MM.1S (cell line): Measurements from ENCODE around the gene APLN.

Experiments used
- DNase-seq: peaks from one replicate; pipeline ENCODE4 v3.0.0-alpha.2; 2015
- H2AFZ ChIP-seq: fragments of 300-600 bp; sonication (generic); 2 replicates; pipeline ENCODE4 v1.6.0; 2016; ENCODE audit warnings: antibody characterized with exemption, low read length
- H3F3A ChIP-seq: fragments of 300-600 bp; sonication (generic); 2 replicates; pipeline ENCODE4 v1.6.1; 2016; ENCODE audit warnings: mild to moderate bottlenecking, antibody characterized with exemption, low read length, moderate library complexity, mixed read lengths; ENCODE audit not compliant: insufficient read depth
- H3K27ac ChIP-seq: fragments of 300-600 bp; sonication (generic); 2 replicates; pipeline ENCODE4 v1.5.1; 2016; ENCODE audit warnings: mild to moderate bottlenecking, low read length
- H3K27me3 ChIP-seq: fragments of 300-600 bp; sonication (generic); replicated peaks from 2 replicates; pipeline ENCODE4 v1.6.0; 2016; ENCODE audit warnings: low read length; ENCODE audit not compliant: insufficient read depth
- H3K36me3 ChIP-seq: fragments of 300-600 bp; sonication (generic); replicated peaks from 2 replicates; pipeline ENCODE4 v1.6.1; 2016; ENCODE audit warnings: mild to moderate bottlenecking, low read length, mixed read lengths; ENCODE audit not compliant: insufficient read depth
- H3K4me1 ChIP-seq: fragments of 300-600 bp; sonication (generic); 2 replicates; pipeline ENCODE4 v1.6.1; 2016; ENCODE audit warnings: low read length, mixed read lengths
- H3K4me2 ChIP-seq: fragments of 300-600 bp; sonication (generic); 2 replicates; pipeline ENCODE4 v1.6.0; 2016; ENCODE audit warnings: low read depth, low read length
- H3K4me3 ChIP-seq: fragments of 300-600 bp; sonication (generic); 2 replicates; pipeline ENCODE4 v1.5.1; 2016; ENCODE audit warnings: low read length, mixed read lengths
- H3K79me2 ChIP-seq: fragments of 300-600 bp; sonication (generic); 2 replicates; pipeline ENCODE4 v1.6.1; 2016; ENCODE audit warnings: mixed run types, low read length, mixed read lengths
- H3K9ac ChIP-seq: fragments of 300-600 bp; sonication (generic); 2 replicates; pipeline ENCODE4 v1.6.1; 2016; ENCODE audit warnings: low read length, mixed read lengths
- H3K9me2 ChIP-seq: fragments of 300-600 bp; sonication (generic); replicated peaks from 2 replicates; pipeline ENCODE4 v1.6.1; 2016; ENCODE audit warnings: mild to moderate bottlenecking, low read length, mixed read lengths; ENCODE audit not compliant: insufficient read depth
- H3K9me3 ChIP-seq: fragments of 300-600 bp; sonication (generic); replicated peaks from 2 replicates; pipeline ENCODE4 v1.6.1; 2016; ENCODE audit warnings: mild to moderate bottlenecking, low read length, mixed read lengths; ENCODE audit not compliant: insufficient read depth
- H4K20me1 ChIP-seq: fragments of 300-600 bp; sonication (generic); 2 replicates; pipeline ENCODE4 v1.6.1; 2016; ENCODE audit warnings: mild to moderate bottlenecking, low read length, moderate library complexity, mixed read lengths; ENCODE audit not compliant: insufficient read depth
- EZH2 ChIP-seq: fragments of 300-600 bp; sonication (generic); optimal IDR thresholded peaks from 2 replicates; pipeline ENCODE3; 2017; ENCODE audit warnings: low read depth, mild to moderate bottlenecking, antibody characterized with exemption, low read length, mixed read lengths
- EZH2phosphoT487 ChIP-seq: fragments of 300-600 bp; sonication (generic); IDR thresholded peaks from 2 replicates; pipeline ENCODE4 v1.6.1; 2018; ENCODE audit warnings: antibody characterized with exemption, low read length
- TF ChIP-seq, protein P1 (sequence below): fragments of 300-600 bp; sonication (generic); IDR thresholded peaks from 2 replicates; pipeline ENCODE4 v1.5.1; 2016; ENCODE audit warnings: antibody characterized with exemption, low read length, mixed read lengths

The APLN gene, protein sequence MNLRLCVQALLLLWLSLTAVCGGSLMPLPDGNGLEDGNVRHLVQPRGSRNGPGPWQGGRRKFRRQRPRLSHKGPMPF

DNA sequence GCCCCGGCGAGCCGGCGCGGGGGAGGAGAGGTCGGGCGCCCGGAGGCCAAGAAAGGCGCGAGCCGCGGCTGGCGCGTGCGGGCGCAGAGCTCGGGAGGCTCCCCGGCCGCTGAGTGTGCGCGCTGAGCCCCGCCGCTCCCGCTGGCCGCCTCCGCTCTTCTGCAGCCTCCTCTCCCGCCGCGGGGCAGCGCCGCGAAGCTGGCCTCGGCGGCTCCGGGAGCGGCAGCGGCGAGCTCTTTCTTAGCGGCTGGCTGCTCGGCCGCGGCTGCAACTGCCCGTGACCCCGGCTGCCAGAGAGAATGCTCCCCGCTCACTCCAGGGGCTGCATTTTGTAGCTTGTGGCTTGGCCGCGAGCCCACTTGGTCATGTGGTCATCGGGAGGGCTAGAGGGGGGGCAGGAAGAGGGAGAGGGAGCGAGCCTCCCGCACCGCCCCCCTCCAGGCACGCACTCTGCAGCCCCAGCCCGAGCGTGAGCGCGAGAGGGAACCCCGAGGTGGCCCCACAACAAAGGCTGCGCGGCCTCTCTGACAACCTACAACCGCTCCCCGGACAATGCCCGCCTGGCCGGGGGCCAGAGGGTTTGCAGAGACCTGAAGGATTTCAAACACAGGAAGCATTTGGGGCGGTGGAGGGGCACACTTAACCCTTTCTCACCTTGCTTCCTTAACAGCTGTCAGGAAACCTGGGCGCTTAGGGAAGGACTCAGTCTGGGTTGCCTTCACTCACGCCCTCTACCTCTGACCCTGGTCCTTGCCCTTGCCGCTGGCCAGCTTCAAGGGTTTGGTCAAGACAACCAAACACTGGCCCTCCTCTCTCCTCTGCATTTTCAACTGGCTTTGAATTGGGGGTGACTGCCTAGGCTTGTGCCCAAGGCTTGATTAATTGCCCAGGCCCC lies at the start of gene APLN:
Gene APLN (minus strand): TSS at position 305 of the 895 bp plus-strand sequence. CDS start 326 bp downstream, outside the sequence.
- Histone ChIP-seq H3K9me3 (no peaks in the 10 kb centered on the region), H3K4me1 (no peaks in the 10 kb centered on the region), H3K4me3 (peak within 1 kb of the TSS; percentile 59), H4K20me1 (no peaks in the 10 kb centered on the region), H3K9me2 (no peaks in the 10 kb centered on the region), H2AFZ (peak within 1 kb of the TSS; percentile 72), H3K79me2 (no peaks in the 10 kb centered on the region), H3K27me3 (no peaks in the 10 kb centered on the region), H3K9ac (peak within 1 kb of the TSS; percentile 18; the same call in 1 of the 2 replicates), H3K27ac (no peak within 1 kb of the TSS), H3F3A (no peaks in the 10 kb centered on the region), H3K4me2 (peak within 1 kb of the TSS; percentile 92), H3K36me3 (no peaks in the 10 kb centered on the region)
- TF ChIP-seq EZH2phosphoT487 (no peak), EZH2 (no peak)
- TF ChIP-seq, protein P1, sequence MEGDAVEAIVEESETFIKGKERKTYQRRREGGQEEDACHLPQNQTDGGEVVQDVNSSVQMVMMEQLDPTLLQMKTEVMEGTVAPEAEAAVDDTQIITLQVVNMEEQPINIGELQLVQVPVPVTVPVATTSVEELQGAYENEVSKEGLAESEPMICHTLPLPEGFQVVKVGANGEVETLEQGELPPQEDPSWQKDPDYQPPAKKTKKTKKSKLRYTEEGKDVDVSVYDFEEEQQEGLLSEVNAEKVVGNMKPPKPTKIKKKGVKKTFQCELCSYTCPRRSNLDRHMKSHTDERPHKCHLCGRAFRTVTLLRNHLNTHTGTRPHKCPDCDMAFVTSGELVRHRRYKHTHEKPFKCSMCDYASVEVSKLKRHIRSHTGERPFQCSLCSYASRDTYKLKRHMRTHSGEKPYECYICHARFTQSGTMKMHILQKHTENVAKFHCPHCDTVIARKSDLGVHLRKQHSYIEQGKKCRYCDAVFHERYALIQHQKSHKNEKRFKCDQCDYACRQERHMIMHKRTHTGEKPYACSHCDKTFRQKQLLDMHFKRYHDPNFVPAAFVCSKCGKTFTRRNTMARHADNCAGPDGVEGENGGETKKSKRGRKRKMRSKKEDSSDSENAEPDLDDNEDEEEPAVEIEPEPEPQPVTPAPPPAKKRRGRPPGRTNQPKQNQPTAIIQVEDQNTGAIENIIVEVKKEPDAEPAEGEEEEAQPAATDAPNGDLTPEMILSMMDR, result no peak
- peak; percentile 15 for DNase-seq

DNA sequence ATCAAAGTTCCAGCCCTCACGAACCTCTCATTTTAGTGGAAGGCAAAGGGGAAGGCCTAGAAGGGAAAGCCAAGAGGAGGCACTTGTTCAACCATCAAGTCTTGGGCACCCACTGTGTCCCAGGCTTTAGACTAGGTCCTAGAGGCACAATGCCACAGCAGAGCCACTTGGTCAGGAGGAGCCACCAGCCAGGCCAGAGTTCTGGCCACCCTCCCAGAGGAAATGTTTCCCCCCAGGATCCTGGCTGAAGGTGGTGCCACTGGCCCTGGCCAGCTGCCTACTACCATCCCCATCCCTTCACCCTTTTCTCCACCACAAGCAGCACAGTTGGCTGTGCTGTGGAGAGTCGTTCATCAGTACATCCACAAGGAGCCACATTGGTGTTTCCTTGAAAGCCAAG lies 49.7 kb upstream of the APLN start:
- H3K79me2 ChIP-seq, result no peaks in the 10 kb centered on the region
- no peak overlapping the region for H3K4me2 ChIP-seq
- TF ChIP-seq, protein P1, result no peak
- TF ChIP-seq EZH2 (no peak), EZH2phosphoT487 (no peak)
- H3K9me3 ChIP-seq, result no peaks in the 10 kb centered on the region
- H4K20me1 ChIP-seq, result no peaks in the 10 kb centered on the region
- H3K27me3 ChIP-seq, result no peaks in the 10 kb centered on the region
- H3K27ac ChIP-seq, result no peak overlapping the region
- no peak overlapping the region for H3K9ac ChIP-seq
- DNase-seq, result no peak
- no peak overlapping the region for H2AFZ ChIP-seq
- no peaks in the 10 kb centered on the region for H3K36me3 ChIP-seq
- no peaks in the 10 kb centered on the region for H3K9me2 ChIP-seq
- no peaks in the 10 kb centered on the region for H3K4me1 ChIP-seq
- no peaks in the 10 kb centered on the region for H3F3A ChIP-seq
- no peak overlapping the region for H3K4me3 ChIP-seq

DNA sequence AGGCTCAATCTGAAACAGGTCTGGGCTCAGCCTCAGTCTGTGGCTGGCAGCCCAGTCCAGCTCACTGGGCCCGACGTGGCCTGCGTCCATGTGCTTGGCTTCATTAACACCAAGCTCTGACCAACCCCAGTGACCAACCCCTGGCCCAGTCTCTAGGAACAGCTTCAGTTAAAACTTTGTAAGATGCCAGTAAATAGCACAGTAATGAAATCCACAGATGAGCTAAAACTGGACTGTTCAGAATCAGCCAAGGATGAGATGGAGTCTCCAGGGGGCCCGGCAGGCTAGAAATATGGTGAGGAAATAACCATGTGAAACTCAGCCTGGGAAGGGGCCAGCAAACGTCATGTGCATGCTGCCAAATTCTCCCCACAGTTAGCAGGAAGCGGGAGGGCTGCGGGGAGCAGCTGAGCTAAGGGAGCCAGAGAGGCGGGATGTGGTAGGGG lies 46.9 kb upstream of the APLN start:
- no peaks in the 10 kb centered on the region for H3F3A ChIP-seq
- no peaks in the 10 kb centered on the region for H3K27me3 ChIP-seq
- no peaks in the 10 kb centered on the region for H3K36me3 ChIP-seq
- no peaks in the 10 kb centered on the region for H3K4me1 ChIP-seq
- H3K9ac ChIP-seq, result no peak overlapping the region
- H3K4me3 ChIP-seq, result no peak overlapping the region
- no peak overlapping the region for H3K4me2 ChIP-seq
- no peaks in the 10 kb centered on the region for H3K9me2 ChIP-seq
- H3K27ac ChIP-seq, result no peak overlapping the region
- H3K79me2 ChIP-seq, result no peaks in the 10 kb centered on the region
- no peak overlapping the region for H2AFZ ChIP-seq
- DNase-seq, result no peak
- no peaks in the 10 kb centered on the region for H3K9me3 ChIP-seq
- H4K20me1 ChIP-seq, result no peaks in the 10 kb centered on the region
- TF ChIP-seq EZH2, result no peak
- TF ChIP-seq, protein P1, result no peak
- no peak for TF ChIP-seq EZH2phosphoT487
